HG03442 (cell line): ENCODE data around the gene GUCY2D.
A peak's percentile ranks its signal among the peaks of the same experiment; 100 is the strongest.

ENCODE experiments used
- ATAC-seq: cut with Tn5 transposase; IDR thresholded peaks from one replicate; pipeline ENCODE4 v1.9.1; 2021; ENCODE audit warnings: mild to moderate bottlenecking, moderate library complexity; ENCODE audit not compliant: unreplicated experiment

The GUCY2D gene

GRCh38 chr17:7989781-7990655 is 12.4 kb upstream of the GUCY2D start:
- peak; percentile 72 for ATAC-seq

GRCh38 chr17:7992516-7992915 is 9.9 kb upstream of the GUCY2D start:
- ATAC-seq: no peak

GRCh38 chr17:7992924-7993323 is 9.5 kb upstream of the GUCY2D start:
- no peak for ATAC-seq

- no peak for ATAC-seq
These were observed 8.3 kb upstream of the GUCY2D start for GRCh38 chr17:7993972-7994589.

GRCh38 chr17:7995724-7996123 is 6.7 kb upstream of the GUCY2D start:
- ATAC-seq: no peak

- no peak for ATAC-seq
These were observed 5.2 kb upstream of the GUCY2D start for GRCh38 chr17:7997186-7997585.

GRCh38 chr17:8002721-8003593 is 542 bp downstream of the GUCY2D start:
- no peak for ATAC-seq

- ATAC-seq: no peak
These were observed 1.3 kb downstream of the GUCY2D start for GRCh38 chr17:8003594-8004181.

- no peak for ATAC-seq
These were observed 2.5 kb downstream of the GUCY2D start for GRCh38 chr17:8004899-8005298.

- ATAC-seq: no peak
These were observed 2.9 kb downstream of the GUCY2D start for GRCh38 chr17:8005357-8005756.

GRCh38 chr17:8005967-8006730 is 3.7 kb downstream of the GUCY2D start:
- ATAC-seq: no peak

- ATAC-seq: no peak
These were observed 4.6 kb downstream of the GUCY2D start for GRCh38 chr17:8006836-8007680.

- no peak for ATAC-seq
These were observed 5.4 kb downstream of the GUCY2D start for GRCh38 chr17:8007836-8008235.

- ATAC-seq: no peak
These were observed 9.7 kb downstream of the GUCY2D start for GRCh38 chr17:8012045-8012580.

- no peak for ATAC-seq
These were observed 10.7 kb downstream of the GUCY2D start for GRCh38 chr17:8012996-8013640.

- ATAC-seq: no peak
These were observed 11.5 kb downstream of the GUCY2D start for GRCh38 chr17:8013731-8014557.

- ATAC-seq: no peak
These were observed 12.1 kb downstream of the GUCY2D start for GRCh38 chr17:8014558-8014850.
